Measurements from ENCODE around the gene TTLL8. TPM values are rescaled to one million over a fixed set of nuclear protein-coding genes. Genes with fewer than 3 reads are reported as not detected.

TTLL8 gene
- total and polyA plus RNA-seq, 7 donors, result not detected

DNA sequence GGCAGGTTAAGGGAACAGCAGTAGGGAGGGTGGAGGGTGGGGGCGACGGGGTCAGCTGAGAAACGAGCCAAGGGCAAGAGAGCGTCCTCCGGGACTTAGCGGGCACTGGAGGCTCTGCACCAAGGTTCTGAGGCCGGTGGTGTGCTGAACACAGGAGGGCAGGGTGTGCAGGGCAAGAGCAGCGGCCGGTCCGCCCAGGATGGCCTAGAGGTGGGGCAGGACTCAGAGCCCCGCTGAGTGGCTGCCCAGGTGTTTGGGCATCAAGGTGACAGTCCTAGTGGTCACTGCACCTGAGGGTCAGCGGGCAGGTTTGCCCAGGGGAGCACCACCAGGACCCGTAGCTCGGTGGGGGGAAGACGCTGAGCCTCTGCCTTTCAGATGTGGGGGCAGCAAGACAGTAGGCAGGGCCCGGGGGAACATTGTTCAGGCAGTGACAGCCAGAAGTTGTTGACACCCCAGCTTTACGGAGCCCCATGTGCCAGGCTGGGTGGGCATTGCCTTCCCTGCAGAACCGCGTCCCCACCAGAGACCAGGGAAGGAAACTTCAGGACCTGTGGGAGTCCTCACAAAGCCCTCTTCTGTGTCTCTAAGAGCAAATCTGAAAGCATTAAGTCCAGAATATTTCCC, 4.5 kb upstream of the TTLL8 start:
- WGBS, 3 donors, result 85 to 89% (median 88%) methylated on average over 17 to 19 of the region's 19 CpGs
- no peak overlapping the region for H3K27ac ChIP-seq
- no peak for ATAC-seq
- no peak for DNase-seq
- H3K27me3 ChIP-seq (ENCODE audit: insufficient read depth in 3 of 3, low read length in 2 of 3), result peaks cover 0 to 52% (median 33%) of the 10 kb centered on the region in 3 donors
- peaks cover 3% of the 10 kb centered on the region for H3K4me1 ChIP-seq
- no peaks in the 10 kb centered on the region for H3K36me3 ChIP-seq (ENCODE audit: insufficient read depth in 1 of 2, low read depth in 1 of 2)
- no peaks in the 10 kb centered on the region for H3K9me3 ChIP-seq
- H3K4me3 ChIP-seq, result no peak overlapping the region
- TF ChIP-seq, protein P1, sequence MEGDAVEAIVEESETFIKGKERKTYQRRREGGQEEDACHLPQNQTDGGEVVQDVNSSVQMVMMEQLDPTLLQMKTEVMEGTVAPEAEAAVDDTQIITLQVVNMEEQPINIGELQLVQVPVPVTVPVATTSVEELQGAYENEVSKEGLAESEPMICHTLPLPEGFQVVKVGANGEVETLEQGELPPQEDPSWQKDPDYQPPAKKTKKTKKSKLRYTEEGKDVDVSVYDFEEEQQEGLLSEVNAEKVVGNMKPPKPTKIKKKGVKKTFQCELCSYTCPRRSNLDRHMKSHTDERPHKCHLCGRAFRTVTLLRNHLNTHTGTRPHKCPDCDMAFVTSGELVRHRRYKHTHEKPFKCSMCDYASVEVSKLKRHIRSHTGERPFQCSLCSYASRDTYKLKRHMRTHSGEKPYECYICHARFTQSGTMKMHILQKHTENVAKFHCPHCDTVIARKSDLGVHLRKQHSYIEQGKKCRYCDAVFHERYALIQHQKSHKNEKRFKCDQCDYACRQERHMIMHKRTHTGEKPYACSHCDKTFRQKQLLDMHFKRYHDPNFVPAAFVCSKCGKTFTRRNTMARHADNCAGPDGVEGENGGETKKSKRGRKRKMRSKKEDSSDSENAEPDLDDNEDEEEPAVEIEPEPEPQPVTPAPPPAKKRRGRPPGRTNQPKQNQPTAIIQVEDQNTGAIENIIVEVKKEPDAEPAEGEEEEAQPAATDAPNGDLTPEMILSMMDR (IDR thresholded peaks at IDR 0.05), result no peak
- intact Hi-C loops (cut with DNase I), result no loop called here

DNA sequence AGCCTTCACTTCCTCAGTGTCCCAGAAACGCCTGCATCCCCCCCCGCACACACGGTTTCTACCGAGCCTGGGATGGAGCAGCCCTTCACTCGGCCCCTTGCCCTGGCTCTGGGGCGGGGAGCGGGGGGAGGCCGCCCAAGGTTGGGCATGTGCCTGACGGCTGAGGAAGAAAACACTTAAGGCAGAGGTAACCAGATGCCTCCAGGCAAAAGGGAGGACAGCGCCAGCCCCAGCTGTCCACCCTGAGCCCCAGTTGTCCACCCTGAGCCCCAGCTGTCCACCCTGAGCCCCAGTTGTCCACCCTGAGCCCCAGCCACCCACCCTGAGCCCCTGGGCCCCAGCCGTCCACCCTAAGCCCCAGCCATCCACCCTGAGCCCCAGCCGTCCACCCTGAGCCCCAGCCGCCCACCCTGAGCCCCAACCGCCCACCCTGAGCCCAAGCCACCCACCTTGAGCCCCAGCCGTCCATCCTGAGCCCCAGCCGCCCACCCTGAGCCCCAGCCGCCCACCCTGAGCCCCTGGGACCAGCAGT, 3.8 kb upstream of the TTLL8 start:
- ATAC-seq, result no peak
- intact Hi-C loops (cut with DNase I), result no loop called here
- Histone ChIP-seq H3K27ac (no peak overlapping the region), H3K27me3 (ENCODE audit: insufficient read depth in 3 of 3, low read length in 2 of 3) (peaks cover 0 to 52% (median 36%) of the 10 kb centered on the region in 3 donors), H3K9me3 (no peaks in the 10 kb centered on the region), H3K36me3 (ENCODE audit: insufficient read depth in 1 of 2, low read depth in 1 of 2) (no peaks in the 10 kb centered on the region), H3K4me1 (peaks cover 3% of the 10 kb centered on the region), H3K4me3 (no peak overlapping the region)
- no peak for DNase-seq
- TF ChIP-seq, protein P1 (IDR thresholded peaks at IDR 0.05), result no peak
- WGBS, 3 donors, result 66 to 71% (median 71%) methylated on average over 16 to 17 of the region's 17 CpGs

DNA sequence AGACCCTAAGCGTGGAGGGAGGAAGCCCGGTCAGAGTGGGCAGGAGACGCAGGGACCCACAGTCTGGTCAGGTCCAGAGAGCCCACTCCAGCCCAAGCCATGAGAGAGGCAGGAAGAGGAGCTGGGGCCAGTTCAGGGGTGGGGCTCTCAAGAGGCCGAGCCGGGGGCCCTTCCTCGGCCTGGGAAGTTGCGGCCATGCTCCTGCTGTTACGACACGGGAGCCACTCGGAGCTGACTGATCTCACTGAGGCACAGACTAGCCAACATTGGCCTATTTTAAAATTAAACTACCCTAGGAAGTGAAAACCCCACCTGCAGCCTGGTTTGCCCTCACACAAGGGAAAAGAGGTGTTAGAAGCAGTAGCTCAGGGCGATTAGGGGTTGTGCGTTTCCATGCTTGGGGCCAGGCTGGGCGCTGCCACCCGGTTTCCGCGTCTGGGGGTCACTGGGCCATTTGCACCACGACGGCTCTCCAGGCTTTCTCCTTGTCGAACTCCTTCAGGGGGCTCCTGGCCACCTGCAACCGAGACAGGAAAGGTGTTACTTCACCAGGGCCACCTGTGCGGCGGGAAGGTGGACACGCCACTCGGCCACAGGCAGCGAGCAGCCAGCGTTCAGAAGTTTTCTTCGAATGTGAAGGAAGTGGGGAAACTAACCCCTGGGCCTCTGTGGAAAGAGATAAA, 3.2 kb upstream of the TTLL8 start:
- H3K9me3 ChIP-seq, result no peaks in the 10 kb centered on the region
- WGBS, 3 donors, result 68 to 70% (median 69%) methylated on average over 27 of the region's 27 CpGs

DNA sequence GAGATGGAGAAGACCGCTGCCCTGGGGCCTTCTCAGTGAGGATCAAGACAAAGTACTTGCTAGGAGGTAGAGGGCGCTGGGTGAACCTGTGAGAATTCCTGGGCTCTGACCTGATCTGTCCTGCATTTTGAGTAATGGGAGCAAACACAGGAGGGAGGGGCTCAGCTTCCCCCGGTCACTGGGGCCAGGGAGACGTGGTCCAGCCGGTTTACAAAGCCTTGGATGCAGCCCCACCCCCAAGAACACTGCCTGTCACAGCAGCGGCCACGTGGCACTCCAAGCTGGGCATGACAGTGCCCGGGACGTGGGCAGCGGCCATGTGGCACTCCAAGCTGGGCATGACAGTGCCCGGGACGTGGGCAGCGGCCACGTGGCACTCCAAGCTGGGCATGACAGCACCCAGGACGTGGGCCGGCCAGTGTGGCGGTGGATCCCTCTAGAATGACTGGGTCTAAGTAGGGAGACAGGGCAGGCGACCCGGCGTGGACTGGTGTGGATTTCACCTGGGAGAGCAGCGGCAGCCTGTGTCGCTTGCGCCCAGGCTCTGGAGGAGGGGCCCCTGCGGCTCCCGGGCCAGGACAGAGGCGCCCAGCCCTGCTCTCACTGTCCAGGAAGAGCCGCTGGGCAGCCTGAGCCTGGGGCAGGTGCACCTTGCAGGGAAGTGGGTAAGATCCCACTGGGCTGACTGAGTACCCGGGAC, 2.5 kb upstream of the TTLL8 start:
- no peak for ATAC-seq
- no peak for DNase-seq
- intact Hi-C loops (cut with DNase I), result no loop called here
- Histone ChIP-seq H3K27ac (no peak overlapping the region), H3K4me1 (peaks cover 3% of the 10 kb centered on the region), H3K27me3 (ENCODE audit: insufficient read depth in 3 of 3, low read length in 2 of 3) (peaks cover 0 to 45% (median 42%) of the 10 kb centered on the region in 3 donors), H3K9me3 (no peaks in the 10 kb centered on the region), H3K36me3 (ENCODE audit: insufficient read depth in 1 of 2, low read depth in 1 of 2) (no peaks in the 10 kb centered on the region), H3K4me3 (no peak overlapping the region)
- WGBS, 3 donors, result 73 to 78% (median 75%) methylated on average over 28 of the region's 28 CpGs
- TF ChIP-seq, protein P1 (IDR thresholded peaks at IDR 0.05), result no peak

More for the DNA sequence above, 3.2 kb upstream of the TTLL8 start:
- intact Hi-C loops (cut with DNase I), result no loop called here
- H3K27ac ChIP-seq, result no peak overlapping the region
- ATAC-seq (no peak), DNase-seq (no peak)
- H3K4me1 ChIP-seq, result peaks cover 3% of the 10 kb centered on the region
- TF ChIP-seq, protein P1 (IDR thresholded peaks at IDR 0.05), result no peak
- H3K27me3 ChIP-seq (ENCODE audit: insufficient read depth in 3 of 3, low read length in 2 of 3), result peaks cover 0 to 47% (median 42%) of the 10 kb centered on the region in 3 donors
- no peaks in the 10 kb centered on the region for H3K36me3 ChIP-seq (ENCODE audit: insufficient read depth in 1 of 2, low read depth in 1 of 2)
- H3K4me3 ChIP-seq, result no peak overlapping the region

Data from psoas muscle (tissue), 8 donors.